ENCODE measurements around the gene BCAS1.

GRCh38 chr20:54061101-54061881 lies 9.1 kb downstream of the BCAS1 start:
- TF ChIP-seq POLR2A (IDR thresholded peaks at IDR 0.05; ENCODE audit: low read length) (no peak), GATA1 (IDR thresholded peaks at IDR 0.05; ENCODE audit: low read depth, low read length) (no peak)

Measured in erythroblast (primary cell).